Heart left ventricle (tissue), 16 donors: ENCODE data around the gene AIRE. TPM values are rescaled to one million over a fixed set of nuclear protein-coding genes. Genes with fewer than 3 reads are reported as not detected.

Experiments
- ATAC-seq, 4 donors: fragments of 200-7000 bp; cut with Tn5 transposase; one replicate each; pipeline ENCODE4 v1.9.1; 2020 to 2022; ENCODE audit warnings: moderate library complexity in 4 of 4, mild to moderate bottlenecking in 3 of 4, moderate number of reproducible peaks in 1 of 4
- DNase-seq, 5 donors: peaks; one replicate each; pipeline ENCODE4 v3.0.0-alpha.2; 2020
- H3K27ac ChIP-seq, 12 donors: fragments of 200-600 bp; sonication (generic) in 4 of 12; one replicate each; pipeline versions ENCODE4 v1.5.0 to v1.8.0; 2016 to 2022; ENCODE audit warnings: mild to moderate bottlenecking in 2 of 12
- H3K27me3 ChIP-seq, 9 donors: fragments of 200-600 bp; sonication (generic) in 2 of 9; one replicate each; pipeline versions ENCODE4 v1.5.1 to v1.8.0; 2016 to 2022; ENCODE audit warnings: mild to moderate bottlenecking in 3 of 9
- H3K36me3 ChIP-seq, 9 donors: fragments of 200-600 bp; sonication (generic) in 2 of 9; one replicate each; pipeline versions ENCODE4 v1.5.0 to v1.8.0; 2018 to 2022; ENCODE audit warnings: mild to moderate bottlenecking in 2 of 9
- H3K4me1 ChIP-seq, 12 donors: fragments of 200-600 bp; sonication (generic) in 4 of 12; one replicate each; pipeline versions ENCODE4 v1.5.0 to v1.8.0; 2016 to 2022; ENCODE audit warnings: mild to moderate bottlenecking in 3 of 12
- H3K4me3 ChIP-seq, 12 donors: fragments of 200-600 bp; sonication (generic) in 4 of 12; one replicate each; pipeline versions ENCODE4 v1.5.0 to v1.8.0; 2017 to 2022; ENCODE audit warnings: mild to moderate bottlenecking in 9 of 12, moderate library complexity in 4 of 12
- H3K9me3 ChIP-seq, 12 donors: fragments of 200-600 bp; sonication (generic) in 4 of 12; one replicate each; pipeline versions ENCODE4 v1.5.0 to v1.8.0; 2016 to 2022; ENCODE audit warnings: mild to moderate bottlenecking in 1 of 12
- CTCF ChIP-seq, 12 donors: fragments of 200-600 bp; sonication (generic) in 4 of 12; IDR thresholded peaks; one replicate each; pipeline versions ENCODE4 v1.5.0 to v1.8.0; 2018 to 2022; ENCODE audit warnings: antibody characterized with exemption in 12 of 12, mild to moderate bottlenecking in 5 of 12
- POLR2A ChIP-seq, 2 donors: fragments of 450-650 bp; IDR thresholded peaks; one replicate each; pipeline ENCODE4 v1.6.1; 2017; ENCODE audit warnings: antibody characterized with exemption in 2 of 2, mild to moderate bottlenecking in 2 of 2, moderate library complexity in 2 of 2
- WGBS, 4 donors: extraction: QIAGEN DNeasy Blood & Tissue Kit in 2 of 4; methylation state at CpG; one replicate each; pipeline versions ENCODE4 v1.1.5 to v1.1.7; 2013 to 2018; 5-methylcytosine and 5-hydroxymethylcytosine counted together
- intact Hi-C, 10 donors: fragments of 100-400 bp; cut with DNase I; formaldehyde crosslinking; loops; one replicate each; pipeline versions ENCODE4 v1.11.1 to v1.14.2; 2022
- polyA plus RNA-seq, 2 donors: library from polyadenylated mRNA; stranded (reverse); fragments of 200-250 nt; gene quantifications; one replicate each; pipeline ENCODE4 v1.2.3, GENCODE V29; 2013
- total RNA-seq, 9 donors: library from RNA; depleted of rRNA in 2 of 9; stranded (reverse); fragments of >200 nt in 2 of 9; fragmentation: NEBNext Ultra II Directional in 3 of 9; extraction: Animal tissue kit (Norgen Biotek cat#: 25700) in 3 of 9; gene quantifications; one replicate each; pipeline versions ENCODE4 v1.1.0 to v1.2.4, GENCODE V29; 2016 to 2023
- donor health status: ischemic (EF 13 %, LVEDD 7.1; RV severe dilation, severe dysfunction).
- donor health status: healthy with polysubstance abuse.
- donor health status: DM: no; HTN: yes; CAD: no.
- donor health status: DM: no; HTN: no; CAD: no.
- donor health status: ischemic (EF 25% LVEDD 6.9; RV normal size, moderate dysfunction).
- donor health status: ischemic (EF 25% LVEDD 5.7; RV mildly dilated, moderate dysfunction).
- donor health status: healthy.
- donor health status: DM: yes; HTN: yes; CAD: no.
- donor health status: ischemic (EF 35%, LVEDD 5.7; RV mildly dilated, moderate dysfunction).
- donor health status: nonischemic (EF 11% LVEDD 7.7; RV severe dilation, severe dysfunction).
- donor health status: DM: yes; HTN: yes; CAD: no.
- donor health status: PGD.
- donor health status: ischemic (EF 29% LVEDD 5.4; RV normal size, mild dysfunction).
- donor health status: nonischemic (EF 23%, LVEDD 6.1; RV moderate dilation, normal function).

The AIRE gene
- total and polyA plus RNA-seq, 11 donors = 0.03 to 0.21 (median 0.16) TPM; not detected in 8

- ATAC-seq (no peak), DNase-seq (no peak)
- intact Hi-C loops = loop anchor here in 1 of 10 donors (5.0 kb wide), 2 partner anchors 187 to 283 kb away; partner anchors contain the start of gene TRAPPC10
- H3K4me1 ChIP-seq = peaks cover 9 to 33% (median 26%) of the 10 kb centered on the region in 12 donors
- no peak overlapping the region for H3K4me3 ChIP-seq
- WGBS, 4 donors = 71 to 86% (median 83%) methylated on average over 6 to 10 of the region's 10 CpGs
- H3K27me3 ChIP-seq = no peaks in the 10 kb centered on the region
- peak overlapping the region in 2 of 12 donors; percentile 30 to 59 for H3K27ac ChIP-seq
- H3K36me3 ChIP-seq = no peaks in the 10 kb centered on the region
- no peaks in the 10 kb centered on the region for H3K9me3 ChIP-seq
- TF ChIP-seq CTCF (IDR thresholded peaks at IDR 0.05) = no peak
These were observed 10.0 kb downstream of the AIRE start for GRCh38 chr21:44295646-44296045.

GRCh38 chr21:44296103-44296519 is 10.4 kb downstream of the AIRE start:
- H3K4me3 ChIP-seq = no peak overlapping the region
- 86 to 93% (median 89%) methylated on average over 9 to 12 of the region's 12 CpGs for WGBS, 4 donors
- H3K27ac ChIP-seq = no peak overlapping the region
- H3K27me3 ChIP-seq = no peaks in the 10 kb centered on the region
- H3K36me3 ChIP-seq = no peaks in the 10 kb centered on the region
- intact Hi-C loops = loop anchor here in 1 of 10 donors (5.0 kb wide), 2 partner anchors 186 to 284 kb away; partner anchors contain the start of gene TRAPPC10
- peaks cover 9 to 38% (median 31%) of the 10 kb centered on the region in 12 donors for H3K4me1 ChIP-seq
- H3K9me3 ChIP-seq = no peaks in the 10 kb centered on the region
- DNase-seq (no peak), ATAC-seq (no peak)
- TF ChIP-seq CTCF (IDR thresholded peaks at IDR 0.05) (no peak), POLR2A (IDR thresholded peaks at IDR 0.05) (no peak)

DNA sequence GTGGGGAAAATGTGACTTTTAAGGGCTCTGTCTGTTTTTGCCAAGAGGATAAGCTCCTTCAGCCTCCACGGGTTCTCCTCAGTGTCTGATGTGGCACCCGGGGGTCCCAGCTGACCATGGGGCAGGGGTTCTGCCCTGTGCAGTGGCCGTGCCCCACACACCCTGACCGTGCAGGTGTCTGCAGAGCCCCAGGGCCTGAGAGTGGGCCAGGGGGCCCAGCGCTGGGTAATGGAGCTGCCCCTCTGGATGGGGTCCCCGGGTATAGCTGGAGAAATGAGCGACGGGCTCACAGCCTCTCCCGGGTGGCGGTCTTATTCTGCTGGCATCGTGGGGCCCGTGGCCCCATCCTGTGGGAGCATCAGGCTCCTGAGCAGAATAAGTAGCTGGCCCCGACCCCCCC is 11.2 kb downstream of the AIRE start:
- no peaks in the 10 kb centered on the region for H3K36me3 ChIP-seq
- 61 to 91% (median 84%) methylated on average over 2 to 13 of the region's 13 CpGs for WGBS, 4 donors
- ATAC-seq (no peak), DNase-seq (no peak)
- H3K4me3 ChIP-seq = no peak overlapping the region
- H3K27me3 ChIP-seq = no peaks in the 10 kb centered on the region
- no peaks in the 10 kb centered on the region for H3K9me3 ChIP-seq
- TF ChIP-seq CTCF (IDR thresholded peaks at IDR 0.05) (no peak), POLR2A (IDR thresholded peaks at IDR 0.05) (no peak)
- H3K27ac ChIP-seq = no peak overlapping the region
- intact Hi-C loops = loop anchor here in 1 of 10 donors (5.0 kb wide), 2 partner anchors 185 to 285 kb away; partner anchors contain the start of gene TRAPPC10
- peaks cover 9 to 46% (median 39%) of the 10 kb centered on the region in 12 donors for H3K4me1 ChIP-seq

DNA sequence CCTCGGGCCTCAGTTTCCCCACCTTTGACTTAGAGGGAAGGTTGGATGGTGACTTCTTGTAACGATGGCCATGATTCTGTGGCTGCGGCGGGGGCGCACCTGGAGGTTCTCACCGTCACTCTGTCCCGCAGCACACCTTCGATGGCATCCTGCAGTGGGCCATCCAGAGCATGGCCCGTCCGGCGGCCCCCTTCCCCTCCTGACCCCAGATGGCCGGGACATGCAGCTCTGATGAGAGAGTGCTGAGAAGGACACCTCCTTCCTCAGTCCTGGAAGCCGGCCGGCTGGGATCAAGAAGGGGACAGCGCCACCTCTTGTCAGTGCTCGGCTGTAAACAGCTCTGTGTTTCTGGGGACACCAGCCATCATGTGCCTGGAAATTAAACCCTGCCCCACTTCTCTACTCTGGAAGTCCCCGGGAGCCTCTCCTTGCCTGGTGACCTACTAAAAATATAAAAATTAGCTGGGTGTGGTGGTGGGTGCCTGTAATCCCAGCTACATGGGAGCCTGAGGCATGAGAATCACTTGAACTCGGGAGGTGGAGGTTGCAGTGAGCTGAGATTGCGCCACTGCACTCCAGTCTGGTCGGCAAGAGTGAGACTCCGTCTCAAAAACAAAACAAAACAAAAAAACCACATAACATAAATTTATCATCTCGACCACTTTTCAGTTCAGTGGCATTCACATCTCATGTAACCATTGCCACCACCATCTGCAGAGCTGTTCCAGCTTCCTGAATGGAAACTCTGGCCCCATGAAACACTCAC is 12.0 kb downstream of the AIRE start:
- peak; percentile 86 to 91 (median 87) for DNase-seq
- ATAC-seq = peak; percentile 57 to 77 (median 66)
- TF ChIP-seq POLR2A (IDR thresholded peaks at IDR 0.05) = no peak
- TF ChIP-seq CTCF (IDR thresholded peaks at IDR 0.05) = peak; percentile 62 to 88 (median 80)
- no peaks in the 10 kb centered on the region for H3K27me3 ChIP-seq
- WGBS, 4 donors = 27 to 39% (median 28%) methylated on average over 14 to 22 of the region's 22 CpGs
- intact Hi-C loops = loop anchor here in 1 of 10 donors (5.0 kb wide), 2 partner anchors 185 to 285 kb away; partner anchors contain the start of gene TRAPPC10
- H3K9me3 ChIP-seq = no peaks in the 10 kb centered on the region
- peak overlapping the region in 1 of 12 donors; percentile 15 for H3K4me3 ChIP-seq
- peaks cover 9 to 54% (median 46%) of the 10 kb centered on the region in 12 donors for H3K4me1 ChIP-seq
- H3K27ac ChIP-seq = peak overlapping the region in 2 of 12 donors; percentile 17 to 44
- H3K36me3 ChIP-seq = no peaks in the 10 kb centered on the region
